IPS-11a (cell line): Measurements from ENCODE around the gene UBE2I.

Source experiments
- H3K4me3 ChIP-seq: one replicate; pipeline ENCODE4 v1.5.1; 2013; ENCODE audit warnings: low read depth, low read length, control low read depth

UBE2I gene

GRCh38 chr16:1355591-1355990 lies 46.2 kb downstream of the UBE2I start:
- H3K4me3 ChIP-seq, result no peak overlapping the region

- no peak overlapping the region for H3K4me3 ChIP-seq
These were observed 46.8 kb downstream of the UBE2I start for GRCh38 chr16:1356061-1356900.

- no peak overlapping the region for H3K4me3 ChIP-seq
These were observed 48.6 kb downstream of the UBE2I start for GRCh38 chr16:1357906-1358566.

- no peak overlapping the region for H3K4me3 ChIP-seq
These were observed 52.4 kb downstream of the UBE2I start for GRCh38 chr16:1361685-1362360.

- H3K4me3 ChIP-seq, result no peak overlapping the region
These were observed 53.4 kb downstream of the UBE2I start for GRCh38 chr16:1362807-1363206.

GRCh38 chr16:1363501-1364041 lies 54.1 kb downstream of the UBE2I start:
- H3K4me3 ChIP-seq, result no peak overlapping the region

GRCh38 chr16:1364510-1364909 lies 55.1 kb downstream of the UBE2I start:
- no peak overlapping the region for H3K4me3 ChIP-seq

- no peak overlapping the region for H3K4me3 ChIP-seq
These were observed 56.8 kb downstream of the UBE2I start for GRCh38 chr16:1366060-1366711.

GRCh38 chr16:1366712-1367299 lies 57.4 kb downstream of the UBE2I start:
- no peak overlapping the region for H3K4me3 ChIP-seq

GRCh38 chr16:1367486-1368174 lies 58.2 kb downstream of the UBE2I start:
- no peak overlapping the region for H3K4me3 ChIP-seq

GRCh38 chr16:1371054-1371978 lies 61.9 kb downstream of the UBE2I start:
- no peak overlapping the region for H3K4me3 ChIP-seq

GRCh38 chr16:1372292-1372950 lies 63.0 kb downstream of the UBE2I start:
- no peak overlapping the region for H3K4me3 ChIP-seq

- H3K4me3 ChIP-seq, result no peak overlapping the region
These were observed 65.2 kb downstream of the UBE2I start for GRCh38 chr16:1374418-1375297.

GRCh38 chr16:1375298-1375640 lies 65.8 kb downstream of the UBE2I start:
- no peak overlapping the region for H3K4me3 ChIP-seq

GRCh38 chr16:1375741-1376410 lies 66.4 kb downstream of the UBE2I start:
- H3K4me3 ChIP-seq, result no peak overlapping the region
